Activated T-helper 1 cell treated with Interleukin-2 at 50 U/mL for 16 hours (primary cell): ENCODE measurements around the gene GRID1.

Experiments used
- DNase-seq: peaks from one replicate; pipeline ENCODE4 v3.0.0-alpha.2; 2020; ENCODE audit warnings: low read depth

GRID1 gene

DNA sequence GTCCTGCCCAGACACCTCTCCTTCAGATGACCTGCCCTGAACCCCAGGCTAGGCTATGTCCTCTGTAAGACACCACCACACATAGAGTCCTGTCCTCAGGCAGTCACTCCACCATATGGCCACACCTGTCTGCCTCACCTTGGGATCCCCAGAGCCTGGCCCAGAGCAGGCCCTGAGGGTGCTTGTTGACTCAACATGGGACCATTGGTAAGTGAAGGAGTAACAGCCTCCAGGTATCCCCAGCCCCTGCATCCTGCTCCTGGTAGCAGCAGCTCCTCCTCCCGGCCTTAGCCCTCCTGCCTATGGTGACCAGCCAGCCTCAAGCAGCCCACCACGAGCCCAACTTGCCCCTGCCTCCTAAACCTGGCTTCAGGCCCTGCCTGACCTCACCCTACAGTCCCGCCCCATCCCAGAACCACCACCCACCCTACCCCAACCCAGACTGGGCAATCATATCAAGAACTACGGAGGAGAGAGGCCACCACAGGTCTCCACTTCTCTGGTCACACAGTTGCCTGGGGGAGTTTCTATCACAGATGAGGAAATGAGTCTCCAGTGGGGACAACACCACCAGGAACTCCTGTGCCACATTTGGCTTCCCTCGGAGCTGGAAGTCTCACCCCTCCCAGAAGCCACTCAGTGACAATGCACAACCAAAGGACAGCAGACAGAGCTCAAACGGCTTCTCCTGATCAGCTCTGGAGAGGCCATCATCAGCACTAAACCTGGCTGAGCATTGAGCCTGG is 136.6 kb downstream of the GRID1 start:
- no peak for DNase-seq

DNA sequence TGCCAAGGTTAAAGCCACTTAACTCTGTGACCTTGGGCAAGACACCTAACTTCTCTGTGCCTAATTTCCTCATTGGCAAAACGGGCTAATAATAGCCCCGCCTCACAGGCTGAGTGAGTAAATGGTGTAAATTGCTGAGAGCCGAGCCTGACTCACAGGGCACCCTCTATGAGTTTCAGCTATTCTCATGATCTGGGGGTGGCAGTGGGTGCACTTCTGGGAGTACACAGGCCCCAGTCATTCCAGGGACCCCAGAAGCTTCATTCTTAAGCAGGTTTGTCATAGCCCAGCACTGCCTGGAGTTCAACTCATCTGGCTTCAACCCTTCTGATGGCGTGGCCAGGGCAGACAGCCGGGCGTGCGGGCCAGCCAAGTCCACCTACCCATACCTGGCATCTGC is 137.2 kb downstream of the GRID1 start:
- DNase-seq = no peak

DNA sequence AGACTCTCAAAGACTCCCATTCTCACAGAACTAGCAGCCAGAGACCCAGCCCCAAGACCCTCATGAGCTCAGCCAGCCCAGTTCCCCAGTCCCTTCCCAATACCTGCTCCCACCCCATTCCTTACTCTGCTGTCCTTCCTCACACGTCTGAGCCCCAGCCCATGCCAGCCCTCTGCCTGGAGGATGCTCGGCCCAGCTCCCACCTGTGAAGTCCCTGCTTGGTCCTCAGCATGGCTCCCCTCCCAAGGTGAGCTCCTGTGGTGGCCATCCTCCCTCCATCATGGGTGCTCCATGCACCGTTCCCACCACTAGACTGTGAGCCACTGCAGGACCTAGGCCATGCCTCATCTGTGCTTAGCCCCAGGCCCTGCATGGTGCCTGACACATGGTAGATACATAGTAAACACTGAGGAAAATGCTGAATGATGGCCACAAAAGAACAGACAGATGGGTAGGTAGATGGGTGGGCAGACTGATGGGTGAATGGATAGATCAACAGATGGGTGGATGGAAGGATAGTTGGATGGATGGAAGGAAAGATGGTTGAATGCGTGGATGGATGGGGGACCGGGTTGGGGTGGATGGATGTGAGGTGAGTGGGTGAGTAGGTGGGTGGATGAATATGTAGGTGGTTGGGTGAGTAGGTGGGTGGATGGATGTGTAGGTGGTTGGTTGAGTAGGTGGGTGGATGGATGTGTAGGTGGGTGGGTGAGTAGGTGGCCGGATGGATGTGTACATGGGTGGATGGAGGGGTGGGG is 138.9 kb downstream of the GRID1 start:
- no peak for DNase-seq

DNA sequence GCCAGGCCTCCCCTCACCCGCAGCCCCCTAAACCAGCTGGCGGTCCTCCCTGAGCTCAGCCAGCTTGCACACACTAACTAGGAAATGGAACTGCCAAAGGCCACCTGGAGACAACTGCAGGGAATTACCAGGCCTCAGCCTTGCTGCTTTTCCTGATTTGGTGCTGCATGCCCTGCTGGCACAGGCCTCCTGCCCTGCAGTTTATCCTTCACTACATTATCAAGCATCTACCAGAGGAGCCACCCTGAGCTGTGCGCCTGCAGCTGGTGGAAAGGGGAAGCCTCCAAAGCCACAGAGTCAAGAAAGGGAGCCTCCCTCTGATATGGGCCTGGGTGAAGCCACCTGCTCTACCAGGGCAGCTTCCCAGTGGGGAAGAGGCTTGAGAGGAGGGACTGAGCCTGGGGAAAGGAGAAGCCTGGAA is 139.8 kb downstream of the GRID1 start:
- DNase-seq = no peak

DNA sequence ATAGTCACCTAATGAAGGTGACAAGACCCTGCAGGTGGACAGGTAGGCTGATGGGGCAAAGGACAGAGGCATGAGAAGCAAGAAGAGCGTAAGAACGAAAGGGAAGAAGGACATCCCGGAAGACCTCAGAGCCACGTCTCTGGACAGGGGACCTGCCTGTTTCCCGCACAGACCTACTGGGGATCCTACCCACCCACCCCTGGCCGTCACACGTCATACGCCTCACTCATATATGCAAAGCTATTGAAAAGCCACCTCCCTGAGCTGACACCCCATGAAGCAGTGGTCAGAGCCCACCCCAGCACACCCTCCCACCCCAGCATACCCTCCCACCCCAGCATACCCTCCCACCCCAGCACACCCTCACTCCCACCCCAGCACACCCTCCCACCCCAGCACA is 140.6 kb downstream of the GRID1 start:
- DNase-seq = no peak

DNA sequence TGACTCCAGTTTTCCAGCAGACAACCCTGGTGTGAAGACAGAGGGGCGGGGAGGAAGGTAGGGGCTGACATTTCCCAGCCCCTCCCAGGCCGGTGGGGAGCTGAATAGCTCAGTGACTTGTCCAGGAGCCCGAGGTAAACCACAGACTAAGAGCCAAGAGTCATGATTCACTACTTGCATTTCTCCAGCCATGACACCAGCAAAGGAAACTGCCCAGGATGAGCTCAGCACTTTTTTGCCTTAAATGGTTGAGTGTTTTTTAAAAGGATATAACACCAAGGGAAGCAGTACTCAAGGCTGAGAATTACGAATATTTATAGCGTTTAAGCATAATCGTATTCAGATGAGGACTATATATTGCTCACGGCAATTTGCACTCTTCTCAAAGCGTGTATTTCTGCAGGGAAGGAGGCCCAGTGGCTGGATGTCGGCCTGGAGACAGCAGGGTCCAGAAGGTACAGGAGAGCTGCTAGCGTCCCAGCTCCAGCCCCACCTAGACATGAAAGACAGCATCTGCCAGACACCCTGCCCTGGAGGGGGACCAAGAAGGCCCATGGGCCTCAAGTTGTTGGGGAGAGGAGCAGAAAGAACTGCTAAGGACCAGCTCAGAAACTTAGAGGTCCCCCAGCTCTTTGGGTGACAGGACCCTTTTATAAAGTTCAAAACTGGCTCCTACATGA is 141.4 kb downstream of the GRID1 start:
- no peak for DNase-seq

DNA sequence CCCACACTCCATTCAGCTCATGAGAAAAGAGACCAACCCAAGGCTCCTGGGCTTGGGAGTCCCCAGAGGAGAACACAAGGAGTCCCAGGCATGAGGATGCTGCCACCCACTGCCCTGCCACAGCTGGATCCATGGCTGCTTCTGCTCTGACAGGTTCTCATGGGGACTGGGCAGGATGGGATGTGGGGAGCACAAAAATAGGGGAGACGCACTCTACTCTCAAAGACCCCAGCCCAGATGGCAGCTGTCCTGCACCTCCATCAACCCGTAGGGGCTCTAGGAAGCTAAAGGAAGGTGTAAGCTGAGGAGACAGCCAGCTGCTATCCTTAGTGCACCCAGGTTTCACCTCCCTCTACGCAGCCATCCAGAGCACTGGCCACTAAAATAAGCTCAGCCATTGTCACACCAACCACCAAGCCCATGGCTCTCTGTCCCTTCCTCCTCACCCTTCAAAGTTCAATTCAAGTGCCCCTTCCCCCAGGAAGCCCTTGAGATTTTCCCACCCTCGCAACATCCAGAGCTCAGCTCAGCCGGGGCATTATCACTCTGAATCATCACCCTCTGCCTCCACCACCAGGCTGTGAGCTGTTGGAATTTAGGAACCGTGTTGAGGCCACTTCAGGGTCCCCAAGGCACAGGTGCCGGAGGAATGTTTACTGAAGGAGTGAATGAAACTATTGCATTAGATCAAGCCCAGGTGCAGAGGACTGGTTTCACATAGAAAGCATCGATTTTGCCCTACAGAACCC is 142.1 kb downstream of the GRID1 start:
- DNase-seq = no peak

DNA sequence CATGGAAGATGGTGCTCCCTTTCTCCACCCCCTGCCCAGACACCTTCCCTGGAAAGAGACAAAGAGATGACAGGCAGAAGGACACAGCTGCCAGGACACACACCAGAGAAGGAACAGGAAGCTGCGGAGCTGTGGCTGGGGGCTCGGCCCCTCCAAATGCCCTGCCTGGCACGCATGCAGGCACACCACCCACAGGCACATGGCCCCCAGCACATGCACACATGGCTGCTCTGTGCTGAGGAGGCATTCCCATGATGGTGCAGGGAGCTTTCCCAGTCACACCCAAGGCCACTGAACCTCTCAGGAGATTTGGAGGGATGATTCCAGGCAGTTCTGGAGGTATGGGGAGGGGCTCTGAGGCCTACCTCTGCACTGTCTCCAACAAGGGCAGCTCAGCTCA is 143.3 kb downstream of the GRID1 start:
- DNase-seq = no peak

DNA sequence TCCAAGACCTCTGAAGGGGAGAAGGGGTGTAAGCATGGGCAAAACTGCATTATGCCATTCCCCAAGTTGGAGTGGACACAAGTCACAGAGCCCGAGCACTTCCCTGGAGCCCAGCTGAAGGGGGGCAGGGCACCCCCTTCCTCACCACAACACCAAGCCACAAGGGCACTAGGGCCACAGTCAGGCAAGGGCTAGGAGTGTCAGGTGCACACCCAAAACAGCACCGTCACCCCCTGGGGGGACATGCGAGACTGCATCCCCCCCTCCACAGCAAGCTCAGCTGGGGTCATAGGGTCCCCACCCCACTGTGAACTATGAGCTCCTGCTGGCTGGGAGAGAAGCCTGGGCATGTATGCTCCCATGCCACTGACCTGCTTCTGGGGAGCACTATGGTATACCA is 143.9 kb downstream of the GRID1 start:
- no peak for DNase-seq

DNA sequence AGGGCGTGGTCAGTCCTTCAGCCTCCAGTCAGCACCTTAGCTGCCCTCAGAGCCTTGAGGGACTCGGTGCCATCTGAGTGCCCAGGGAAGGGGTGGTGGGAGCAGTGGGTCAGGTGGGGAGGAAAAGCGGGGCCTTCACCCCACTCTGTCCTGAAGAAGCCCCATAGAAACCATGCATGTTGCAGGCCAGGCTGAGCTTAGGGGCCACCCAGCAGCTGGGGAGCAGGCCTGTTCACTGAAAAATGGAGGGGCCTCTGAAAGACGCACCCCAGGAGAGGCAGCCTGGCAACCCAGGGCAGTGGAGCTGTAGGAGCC is 144.3 kb downstream of the GRID1 start:
- DNase-seq = no peak

DNA sequence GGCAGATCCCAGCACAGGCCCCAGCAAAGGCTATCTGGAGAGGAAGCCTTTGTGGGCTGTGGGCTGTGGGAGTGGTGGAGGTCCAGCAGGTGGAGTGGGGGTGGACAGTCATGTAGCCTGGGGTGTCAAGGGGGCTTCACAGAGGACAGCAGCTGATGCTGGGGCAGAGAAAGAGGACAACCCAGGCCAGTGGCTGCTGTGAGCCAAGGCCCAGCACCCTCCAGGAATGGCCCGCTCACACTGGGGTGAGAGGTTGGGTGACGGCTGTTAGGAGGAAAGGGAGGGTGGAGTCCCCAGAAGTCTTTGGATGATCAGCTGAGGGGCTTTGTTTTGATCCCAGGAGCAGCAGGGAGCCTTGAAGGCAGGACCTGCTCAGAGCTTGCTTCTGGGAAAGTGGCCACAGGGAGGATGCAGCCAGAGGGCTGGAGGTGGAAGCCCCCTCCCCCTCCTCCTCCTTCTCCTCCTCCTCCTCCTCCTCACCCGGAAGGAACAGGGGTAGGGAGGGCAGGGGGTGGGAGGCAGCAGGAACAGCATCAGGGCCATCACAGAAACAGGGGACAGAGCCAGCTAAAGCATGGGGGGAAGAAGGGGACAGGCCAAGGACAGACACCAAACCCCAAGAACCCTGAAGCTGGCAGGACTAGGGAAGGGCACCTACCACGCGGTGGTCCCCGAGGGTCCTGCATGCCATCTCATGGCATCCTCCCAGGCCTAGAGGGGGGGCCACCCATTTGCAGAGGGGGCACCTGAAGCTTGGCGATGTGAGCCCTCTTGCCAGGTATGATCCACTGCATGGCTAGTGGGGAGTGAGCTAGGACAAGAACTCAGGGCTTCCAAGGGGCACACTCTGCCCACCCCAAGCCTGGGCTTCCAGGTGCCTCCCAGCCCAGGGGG is 144.9 kb downstream of the GRID1 start:
- no peak for DNase-seq

DNA sequence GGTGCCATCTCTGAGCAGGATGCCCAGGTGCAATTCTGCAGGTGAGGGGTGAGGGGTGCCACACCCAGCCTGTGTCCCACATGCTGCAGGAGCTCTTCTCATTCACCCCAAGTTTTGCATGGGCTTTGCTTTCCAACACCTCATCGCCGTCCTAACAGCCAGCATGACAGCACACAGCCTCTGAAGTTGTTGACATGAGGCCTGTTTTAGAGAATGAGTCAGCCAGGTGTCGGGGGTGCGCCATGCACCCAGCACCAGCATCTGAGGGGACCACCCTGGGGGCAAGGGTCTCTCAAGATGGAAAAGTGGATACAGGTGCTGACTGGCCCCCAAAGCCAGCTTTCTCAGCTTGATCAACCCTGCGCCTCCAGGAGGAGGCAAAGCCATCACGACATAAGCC is 146.0 kb downstream of the GRID1 start:
- no peak for DNase-seq

DNA sequence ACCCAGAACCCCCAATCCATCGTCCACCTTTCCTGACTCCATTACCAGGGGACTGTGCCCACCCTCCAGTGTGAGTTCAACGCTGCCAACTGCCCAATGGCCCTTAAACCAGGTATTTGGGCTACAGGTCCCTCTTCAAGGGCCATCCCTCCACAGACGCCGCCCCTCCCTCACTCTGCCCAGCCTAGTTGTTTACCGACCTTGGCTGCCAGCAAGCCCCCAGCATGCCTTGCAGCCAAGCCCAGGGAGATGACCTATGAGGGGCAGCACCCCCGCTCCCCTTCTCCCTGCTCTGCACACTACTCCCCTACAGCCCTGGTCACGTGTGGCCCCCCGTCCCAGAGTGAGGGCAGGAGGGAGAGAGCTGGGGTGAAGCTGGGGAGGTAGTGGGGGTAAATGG is 147.3 kb downstream of the GRID1 start:
- no peak for DNase-seq

DNA sequence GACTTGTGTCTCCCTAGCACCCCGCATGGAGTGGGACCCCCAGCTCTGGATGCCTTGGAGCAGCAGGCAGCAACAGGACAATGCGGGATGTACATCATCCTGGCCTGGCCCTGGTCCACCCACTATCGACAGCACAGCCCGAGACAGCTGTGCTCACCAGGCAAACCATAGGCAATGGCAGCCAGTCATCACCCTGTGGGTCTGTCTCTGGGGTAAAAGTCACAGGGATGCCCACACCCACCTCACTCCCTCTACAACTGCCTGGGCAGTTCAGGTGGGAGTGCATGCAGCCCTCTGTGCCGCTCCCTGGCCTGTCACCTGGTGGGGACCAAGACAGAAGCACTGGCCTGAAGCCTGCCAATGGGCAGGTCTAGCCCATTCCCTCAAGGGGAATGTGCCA is 147.8 kb downstream of the GRID1 start:
- no peak for DNase-seq

DNA sequence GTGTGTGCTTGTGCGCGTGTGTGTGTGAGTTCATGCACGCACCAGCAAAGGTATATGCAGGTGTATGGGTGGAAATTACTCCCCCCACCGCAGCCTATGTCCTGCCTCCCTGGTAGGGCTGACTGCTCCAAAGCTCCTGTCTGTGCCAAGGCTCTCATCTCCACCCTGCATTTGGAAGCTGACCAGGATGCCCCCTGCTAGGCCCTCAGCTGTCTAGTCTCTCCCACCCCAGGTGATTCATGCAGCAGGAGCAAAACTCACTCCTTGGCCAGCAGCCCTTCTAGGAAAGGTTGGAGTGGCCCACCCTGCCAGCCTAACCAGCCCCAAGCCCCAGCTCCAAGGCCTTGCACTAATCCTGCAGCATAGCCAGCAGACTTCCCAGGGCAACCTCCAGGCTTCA is 148.4 kb downstream of the GRID1 start:
- no peak for DNase-seq

DNA sequence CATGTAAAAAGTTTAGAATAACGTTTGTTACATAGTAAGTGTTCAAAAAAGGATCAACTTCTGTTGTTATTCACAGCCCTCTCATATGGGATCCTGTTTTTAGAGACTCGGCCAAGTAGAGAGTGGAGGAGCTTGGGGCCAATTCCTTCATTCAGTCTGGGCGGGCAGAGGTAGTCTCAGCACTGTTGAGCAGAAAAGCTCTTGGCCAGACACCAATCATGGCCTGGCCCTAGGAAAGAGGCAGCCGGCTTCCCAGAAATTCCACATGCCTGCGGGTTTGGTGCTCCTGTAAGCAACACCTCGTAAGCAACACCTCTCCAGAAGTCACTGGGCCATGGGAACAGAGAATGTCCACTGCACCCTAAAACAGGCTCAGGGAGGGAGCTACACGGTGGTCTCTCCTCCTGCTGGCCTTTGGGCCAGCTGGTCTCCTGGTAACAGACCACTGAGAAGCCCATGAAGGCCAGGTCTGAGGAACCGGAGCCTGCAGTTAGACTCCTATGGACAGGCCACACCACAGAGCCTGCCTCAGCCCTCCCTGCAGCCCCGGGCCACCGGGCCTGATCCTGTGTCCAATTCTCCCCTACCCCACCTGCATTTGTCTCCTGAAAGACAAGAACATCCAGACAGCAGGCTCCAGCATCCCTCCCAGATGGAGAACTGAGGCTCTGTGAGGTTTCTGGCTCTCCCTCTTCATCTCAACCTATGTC is 149.1 kb downstream of the GRID1 start:
- DNase-seq = no peak

DNA sequence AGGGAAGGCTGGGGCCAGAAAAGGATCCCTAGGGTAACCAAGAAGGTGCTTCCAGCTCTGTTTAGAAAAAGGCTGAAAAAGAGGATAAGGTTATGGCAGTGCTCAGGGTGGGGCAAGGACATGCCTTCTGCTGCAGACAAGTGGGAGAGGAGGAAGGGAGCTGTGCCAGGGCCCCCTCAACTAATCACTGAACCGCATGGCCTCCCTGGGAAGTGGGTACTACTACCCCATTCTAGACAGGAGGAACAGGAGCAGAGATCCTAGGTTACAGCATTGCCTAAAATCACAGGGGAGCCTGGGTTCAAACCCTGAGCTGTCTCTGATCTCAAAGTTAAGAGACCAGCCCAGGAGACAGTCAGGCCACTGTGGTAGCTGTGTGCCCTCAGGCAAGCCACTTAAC is 149.7 kb downstream of the GRID1 start:
- DNase-seq = no peak

DNA sequence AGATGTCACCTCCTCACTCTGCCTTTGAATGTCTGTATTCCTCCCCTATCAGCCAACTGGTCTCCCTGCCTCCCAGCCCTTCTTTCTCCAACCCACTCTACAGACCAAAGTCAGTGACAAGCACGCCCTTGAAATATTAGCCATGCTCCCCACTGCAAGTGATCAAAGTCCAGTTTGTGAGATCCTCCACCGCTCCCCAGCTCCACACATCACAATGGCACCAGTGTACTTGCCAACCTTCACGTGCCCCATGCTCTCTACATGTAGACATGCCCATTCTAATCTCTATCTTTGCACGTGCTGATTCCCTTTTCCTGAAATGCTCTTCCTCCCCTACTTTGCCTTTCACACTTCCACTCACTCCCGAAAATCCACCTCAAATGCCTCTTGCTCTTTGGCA is 150.9 kb downstream of the GRID1 start:
- DNase-seq = no peak

DNA sequence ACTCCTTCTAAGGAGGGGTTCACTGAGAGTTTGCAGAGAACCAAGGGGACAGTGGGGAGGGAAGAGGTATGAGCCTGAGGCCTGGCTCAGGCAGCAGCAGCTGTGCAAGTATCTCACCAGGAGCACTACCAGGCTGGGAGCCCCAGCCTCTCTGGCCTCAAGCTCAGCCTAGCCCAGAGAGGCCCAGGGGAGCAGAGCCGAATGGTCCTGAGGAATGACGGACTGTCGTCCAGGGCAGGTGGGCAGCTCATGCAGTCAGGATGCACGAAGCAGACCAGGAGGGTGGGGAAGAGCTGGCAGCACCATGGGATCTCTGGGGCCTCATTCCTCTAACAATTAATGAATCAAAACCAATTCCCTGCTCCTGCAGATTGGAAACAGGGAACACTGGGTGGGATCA is 151.5 kb downstream of the GRID1 start:
- no peak for DNase-seq

DNA sequence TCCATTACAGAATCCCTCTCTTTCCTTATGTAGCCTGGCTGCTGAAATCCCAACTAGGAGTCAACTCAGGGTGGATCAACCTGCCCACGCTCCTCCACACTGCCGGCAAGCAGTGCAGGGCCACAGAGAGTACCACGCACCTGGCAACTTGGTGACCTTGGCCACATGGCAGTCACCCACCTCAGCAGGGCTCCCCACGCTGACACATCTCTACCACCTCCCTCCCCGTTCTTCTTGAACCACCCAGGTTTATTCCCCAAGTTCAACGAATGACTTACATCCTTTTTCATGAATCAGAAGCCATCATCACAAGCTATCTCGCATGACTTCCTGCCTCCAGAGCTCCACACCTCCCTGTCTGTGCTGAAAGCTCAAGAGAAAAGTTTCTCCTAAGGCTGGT is 153.4 kb downstream of the GRID1 start:
- no peak for DNase-seq

DNA sequence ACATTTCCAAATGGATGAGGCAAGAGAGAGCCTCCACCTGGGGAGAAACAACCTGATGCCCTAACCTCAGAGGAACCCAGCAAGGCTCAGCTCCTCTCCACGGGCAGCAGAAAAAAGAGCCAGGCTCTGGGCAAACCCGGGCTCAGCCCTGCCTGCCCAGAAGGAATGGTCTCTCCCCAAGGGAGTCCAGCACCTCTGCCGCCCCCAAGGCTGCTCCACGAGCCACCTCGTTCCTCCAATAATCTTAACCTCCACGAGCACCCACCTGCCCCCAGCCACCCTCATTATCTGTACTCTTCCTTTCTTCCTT is 154.2 kb downstream of the GRID1 start:
- DNase-seq = no peak
